NCI-H2107 treated with DMSO at 0.1 percent for 48 hours (cell line): ENCODE data around the gene TREM1.
"Not testable (repeated sequence)": the region's sequence is repeated elsewhere in the genome, so short reads cannot be mapped to it uniquely, and the experiment has no call there.

ENCODE experiments used
- DNase-seq: peaks from one replicate; lab custom pipeline; 2025; ENCODE audit not compliant: unreplicated experiment; lab: John Stamatoyannopoulos, UW

TREM1 gene

DNA sequence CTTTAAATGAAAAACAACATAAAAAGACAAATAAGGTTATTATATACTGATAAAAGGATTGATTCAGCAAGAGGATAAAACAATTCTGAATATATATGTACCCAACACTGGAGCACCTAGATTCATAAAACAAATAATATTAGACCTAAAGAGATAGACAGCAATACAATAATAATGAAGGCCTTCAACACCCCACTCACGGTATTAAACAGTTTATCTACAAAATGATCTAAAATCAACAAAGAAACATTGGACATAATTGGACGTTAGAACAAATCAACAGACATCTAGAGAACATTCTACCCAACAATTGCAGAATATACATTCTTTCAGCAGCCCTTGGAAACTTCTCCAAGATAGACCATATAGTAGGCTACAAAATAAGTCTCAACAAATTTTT is 24.1 kb downstream of the TREM1 start:
- DNase-seq, result no peak

DNA sequence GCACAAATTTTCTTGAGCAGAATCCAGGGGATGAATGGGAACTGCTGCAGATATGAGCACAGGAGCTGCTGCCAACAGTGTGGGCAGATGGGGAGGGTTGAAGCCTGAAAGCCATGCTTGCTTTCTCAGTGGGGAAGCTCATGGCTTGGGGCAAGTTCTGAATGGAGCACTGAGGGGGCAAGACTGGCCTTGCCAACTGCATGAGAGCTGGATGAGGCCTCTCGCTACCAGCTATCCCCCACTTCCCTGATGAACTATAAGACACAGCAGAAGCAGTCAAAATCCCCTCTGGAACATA is 28.3 kb downstream of the TREM1 start:
- no peak for DNase-seq

DNA sequence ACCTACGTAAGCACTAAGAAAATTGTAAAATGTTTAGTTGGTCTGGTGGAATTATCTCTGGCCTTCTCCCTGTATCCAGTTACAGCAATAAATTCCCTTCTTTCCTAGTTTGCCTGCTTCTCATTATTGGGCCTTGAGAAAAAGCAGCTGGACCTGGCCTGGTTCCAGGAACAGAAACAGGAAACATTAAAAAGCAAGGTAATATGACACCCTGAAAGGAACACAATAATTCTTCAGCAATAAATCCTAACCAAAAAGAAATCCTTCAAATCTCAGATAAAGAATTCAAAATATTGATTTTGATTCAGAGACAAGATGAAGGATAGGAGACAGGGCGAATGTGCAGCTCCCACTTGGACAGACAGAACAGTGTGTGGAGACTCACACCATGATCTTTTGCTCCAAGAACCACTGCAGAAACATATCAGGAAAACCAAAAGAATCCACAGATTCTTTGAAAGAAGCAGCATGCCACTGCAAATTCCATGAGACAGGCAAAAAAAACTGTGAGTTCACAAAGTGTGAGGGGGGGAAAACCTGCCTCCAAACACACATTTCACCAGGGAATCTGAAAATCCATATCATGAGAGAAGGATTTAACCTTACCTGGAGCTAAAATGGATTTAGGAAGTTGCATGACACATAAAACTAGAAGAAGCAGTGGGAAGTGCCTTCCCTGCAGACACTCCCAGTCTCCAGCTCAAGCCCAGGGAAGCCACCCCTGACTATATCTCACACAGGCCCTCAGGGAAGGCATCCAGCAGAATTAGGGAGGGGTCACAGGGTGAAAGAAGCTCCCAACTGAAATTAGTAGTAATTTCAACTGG is 28.9 kb downstream of the TREM1 start:
- DNase-seq, result peak; percentile 3

DNA sequence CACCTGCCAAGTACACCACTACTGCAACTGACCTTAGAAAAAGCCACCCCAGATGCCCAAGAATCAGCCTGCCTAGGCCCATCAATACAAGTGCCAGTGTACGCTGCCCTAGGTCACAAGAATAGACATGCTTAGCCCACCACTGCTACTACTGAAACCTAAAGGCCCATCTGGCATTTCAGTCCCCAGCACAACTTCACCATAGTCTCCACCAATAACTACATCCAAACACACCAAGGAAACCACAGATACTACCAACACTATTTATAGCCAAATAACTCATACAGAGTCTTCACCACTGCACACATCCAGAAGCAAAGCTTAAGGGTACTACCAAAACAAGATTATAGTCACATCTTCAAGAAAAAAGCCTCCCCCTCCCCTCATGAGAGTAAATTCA is 30.1 kb downstream of the TREM1 start:
- no peak for DNase-seq

DNA sequence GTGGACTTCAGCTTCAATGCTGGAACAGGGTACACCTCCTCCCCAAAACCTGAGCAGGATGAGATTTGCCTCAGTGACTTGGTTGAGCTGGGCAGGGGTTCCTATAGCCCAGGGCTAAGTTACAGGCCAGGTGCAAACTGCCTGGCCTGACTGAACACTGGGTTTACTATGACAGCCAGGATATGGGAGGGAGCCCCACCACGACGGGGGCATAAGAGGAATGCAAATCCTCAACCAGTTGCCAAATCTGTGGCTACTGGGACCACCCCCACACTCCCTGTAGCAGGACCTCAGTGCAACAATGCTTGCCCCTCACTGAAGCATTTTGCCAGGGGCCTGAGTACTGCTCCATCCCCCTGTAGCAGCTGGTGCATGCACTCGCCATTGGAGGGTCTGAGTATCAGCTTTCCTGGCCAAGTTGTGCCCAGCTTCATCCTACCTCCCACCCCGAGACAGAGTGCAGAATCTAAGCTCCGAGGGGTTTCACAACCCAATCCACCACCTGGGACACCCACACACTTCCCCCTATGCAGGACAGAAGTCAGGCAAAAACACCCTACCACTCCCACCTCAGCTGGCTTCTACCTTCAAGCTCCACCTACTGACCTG is 30.7 kb downstream of the TREM1 start:
- no peak for DNase-seq

DNA sequence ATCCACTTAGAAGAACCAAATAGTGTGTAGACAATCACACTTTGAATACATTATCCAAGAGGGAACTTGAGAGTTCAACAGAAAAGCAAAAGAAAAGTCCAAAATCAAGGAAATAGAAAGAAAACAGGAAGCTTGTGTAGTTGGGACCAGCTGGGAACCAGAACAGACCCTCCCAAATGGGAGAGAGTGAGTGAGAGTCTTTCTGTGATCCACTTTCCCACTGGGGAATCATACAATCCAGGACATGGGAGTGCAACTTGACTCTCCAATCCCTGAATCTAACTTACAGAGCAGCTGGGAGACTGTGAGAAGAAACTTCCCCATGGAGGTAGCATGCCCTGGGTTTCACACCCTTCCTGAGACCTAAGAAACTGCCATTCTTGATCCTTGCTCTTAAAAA is 31.4 kb downstream of the TREM1 start:
- DNase-seq, result no peak

DNA sequence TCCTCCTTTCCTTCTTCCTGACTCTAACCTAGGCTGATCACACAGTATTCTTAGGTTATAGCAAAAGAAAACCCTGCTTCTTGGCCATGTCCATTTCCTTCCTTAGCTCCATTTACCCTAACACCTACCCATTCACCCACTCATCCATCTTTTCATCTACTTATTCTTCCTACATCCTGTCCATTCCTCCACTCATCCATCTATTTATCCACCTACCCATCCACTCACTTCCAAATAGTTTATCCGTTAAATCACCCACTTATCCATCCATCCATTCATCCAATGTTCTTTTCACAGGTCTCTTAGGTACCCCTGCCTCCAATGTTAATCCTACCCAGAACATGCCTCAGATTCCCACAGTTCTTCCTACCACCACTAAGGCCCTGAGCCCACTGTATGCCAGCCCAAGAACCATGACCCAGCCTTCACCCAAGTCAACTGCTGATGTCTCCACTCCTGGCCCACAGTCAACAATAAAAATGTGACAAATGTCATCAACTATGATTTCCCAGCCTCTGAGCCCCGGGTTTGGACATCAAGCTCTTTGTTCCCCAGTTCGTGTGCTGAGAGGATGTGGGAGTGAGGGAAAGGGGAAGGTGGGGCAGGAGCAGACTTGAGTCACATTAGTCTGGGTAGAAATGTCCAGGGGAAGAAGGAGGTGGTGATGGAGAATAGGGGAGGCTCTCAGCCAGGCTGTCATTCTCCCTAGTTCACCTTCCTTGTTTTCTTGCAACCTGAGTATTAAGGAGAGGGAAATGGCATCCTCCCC is 33.9 kb downstream of the TREM1 start:
- no peak for DNase-seq

DNA sequence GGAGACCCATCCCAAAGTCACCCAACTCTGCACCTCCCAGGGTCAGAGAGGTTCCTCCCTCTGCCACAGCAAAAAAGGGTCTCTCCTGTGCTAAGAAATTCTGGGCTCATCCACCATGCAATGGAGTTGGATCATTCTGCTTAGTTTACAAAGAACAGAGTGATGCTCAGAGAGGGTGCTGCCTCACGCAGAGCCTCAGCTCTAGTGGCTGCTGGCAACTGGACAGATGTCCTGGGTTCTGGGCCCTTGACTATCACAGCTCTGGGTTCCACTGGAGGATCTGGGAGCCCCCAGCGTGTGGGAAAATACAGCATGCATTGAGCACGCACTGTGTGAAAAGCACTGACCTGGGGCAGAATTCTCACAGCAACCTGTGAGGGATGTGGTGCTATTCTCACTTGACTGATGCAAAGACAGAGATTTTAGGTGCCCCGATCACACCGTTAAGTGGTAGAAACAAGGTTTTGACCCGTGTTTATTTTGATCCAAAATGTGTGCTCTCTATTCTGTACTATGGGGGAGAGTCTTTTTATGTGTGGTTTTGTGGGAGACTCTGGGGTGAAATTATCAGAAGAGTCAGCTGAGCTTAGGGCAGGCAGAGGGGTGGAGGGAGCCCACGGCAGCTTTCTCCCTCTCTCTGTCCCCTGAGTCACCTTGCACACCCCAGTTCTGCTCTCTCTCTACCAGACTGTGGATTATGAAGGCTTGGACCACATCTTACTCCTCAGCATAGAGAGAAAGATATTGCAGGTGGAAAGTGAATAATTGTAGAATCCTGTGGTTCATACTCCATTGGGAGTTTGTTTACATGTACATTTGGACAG is 38.4 kb downstream of the TREM1 start:
- DNase-seq, result no peak

DNA sequence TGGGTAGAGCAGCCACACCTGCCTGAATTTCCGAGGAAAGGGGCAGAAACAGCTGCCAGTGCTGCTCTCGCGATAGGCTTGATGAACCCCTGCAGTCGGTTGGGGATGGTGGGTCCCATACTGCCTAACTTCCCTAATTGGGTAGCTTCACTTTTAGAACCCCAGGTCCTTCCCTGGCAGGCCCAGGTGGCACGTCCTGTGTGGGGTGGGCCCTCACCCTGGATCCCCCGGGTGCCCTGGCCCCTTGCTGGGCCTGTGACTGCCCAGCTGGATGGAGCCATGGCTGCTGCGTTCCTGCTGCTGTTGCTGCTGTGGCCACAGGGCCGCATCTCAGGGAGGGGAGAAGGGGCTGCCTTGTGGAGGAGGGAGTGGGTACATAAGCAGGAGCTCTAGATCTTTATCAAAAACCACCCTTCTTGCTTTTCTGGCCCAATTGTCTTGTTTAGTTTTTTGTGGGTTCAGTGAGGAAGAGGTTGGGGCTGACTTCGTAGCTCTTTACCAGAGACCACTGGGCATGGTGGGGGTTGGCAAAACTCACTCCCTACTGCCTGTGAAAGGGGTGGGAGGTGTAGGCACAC is 39.1 kb downstream of the TREM1 start:
- DNase-seq, result no peak

DNA sequence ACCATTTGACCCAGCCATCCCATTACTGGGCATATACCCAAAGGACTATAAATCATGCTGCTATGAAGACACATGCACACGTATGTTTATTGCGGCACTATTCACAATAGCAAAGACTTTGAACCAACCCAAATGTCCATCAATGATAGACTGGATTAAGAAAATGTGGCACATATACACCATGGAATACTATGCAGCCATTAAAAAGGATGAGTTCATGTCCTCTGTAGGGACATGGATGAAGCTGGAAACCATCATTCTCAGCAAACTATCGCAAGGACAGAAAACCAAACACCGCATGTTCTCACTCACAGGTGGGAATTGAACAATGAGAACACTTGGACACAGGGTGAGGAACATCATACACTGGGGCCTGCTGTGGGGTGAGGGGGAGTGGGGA is 40.0 kb downstream of the TREM1 start:
- not testable (repeated sequence) for DNase-seq

DNA sequence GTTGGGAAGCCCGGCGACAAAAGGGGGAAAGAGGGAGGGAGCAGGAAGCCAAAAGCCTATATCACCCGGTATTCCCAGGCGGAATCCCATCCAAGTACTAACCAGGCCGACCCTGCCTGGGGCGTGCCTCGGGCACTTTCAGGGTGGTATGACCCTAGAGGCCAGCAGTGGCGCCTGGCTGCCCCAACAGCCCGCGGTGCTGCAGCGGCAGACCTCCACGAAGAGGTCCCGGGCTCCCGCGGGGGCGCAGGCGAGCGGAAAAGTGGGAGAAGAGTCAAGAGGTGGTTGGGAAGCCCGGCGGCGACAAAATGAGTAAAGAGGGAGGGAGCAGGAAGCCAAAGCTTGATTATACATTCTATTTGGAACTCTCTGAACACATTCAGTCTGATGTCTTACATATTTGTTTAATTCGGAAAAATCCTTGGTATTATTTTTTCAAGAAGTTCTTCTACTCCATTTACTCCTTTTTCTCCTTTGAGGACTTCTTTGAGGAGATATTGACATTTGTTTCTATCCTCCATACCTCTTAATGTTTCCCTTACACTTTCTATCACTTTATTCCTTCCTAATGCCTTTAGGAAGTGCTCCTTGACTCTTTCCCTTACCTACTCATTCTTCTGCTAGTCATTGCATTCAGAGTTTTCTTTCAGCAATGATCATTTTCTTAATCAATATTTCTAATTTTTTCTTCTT is 46.9 kb downstream of the TREM1 start:
- no peak for DNase-seq

DNA sequence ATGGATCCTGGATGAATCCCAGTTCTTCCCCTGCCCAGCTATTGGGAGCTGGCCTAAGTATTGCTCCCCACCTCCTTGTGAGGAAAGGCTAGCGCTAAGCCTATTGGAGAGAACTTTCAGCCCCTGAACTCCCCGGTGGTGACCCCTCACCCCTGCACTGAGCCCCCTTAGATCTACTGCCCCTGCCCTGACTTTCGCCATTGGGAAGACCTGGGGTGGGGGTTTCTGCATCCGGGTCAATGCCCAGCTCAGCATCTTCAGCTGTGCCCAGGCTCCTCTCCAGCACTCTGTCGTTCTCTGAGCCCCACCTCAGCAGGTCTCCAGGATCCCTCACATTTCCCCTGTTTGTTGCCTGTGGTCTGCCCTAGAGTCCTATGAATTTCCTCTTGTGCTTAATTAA is 49.4 kb downstream of the TREM1 start:
- DNase-seq, result no peak

DNA sequence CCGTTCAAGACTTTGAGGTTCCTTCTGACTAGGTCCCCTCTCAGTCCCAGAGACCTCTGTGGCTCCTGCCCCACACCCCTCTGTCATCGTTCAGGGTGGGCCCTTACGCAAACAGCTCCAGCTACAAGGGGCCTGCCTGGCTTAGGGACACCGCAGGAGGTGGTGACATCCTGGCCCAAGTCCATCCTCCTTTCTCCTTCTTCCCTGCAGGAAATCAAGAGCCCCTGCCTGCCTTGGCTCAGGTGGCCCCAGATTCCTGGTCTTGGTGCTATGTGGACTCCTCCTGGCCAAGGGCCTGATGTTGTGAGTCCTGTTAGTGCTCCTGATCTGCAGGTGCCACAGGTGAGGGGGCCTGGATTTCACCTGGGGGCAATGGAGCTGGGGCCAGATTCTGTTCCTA is 50.2 kb downstream of the TREM1 start:
- DNase-seq, result no peak

DNA sequence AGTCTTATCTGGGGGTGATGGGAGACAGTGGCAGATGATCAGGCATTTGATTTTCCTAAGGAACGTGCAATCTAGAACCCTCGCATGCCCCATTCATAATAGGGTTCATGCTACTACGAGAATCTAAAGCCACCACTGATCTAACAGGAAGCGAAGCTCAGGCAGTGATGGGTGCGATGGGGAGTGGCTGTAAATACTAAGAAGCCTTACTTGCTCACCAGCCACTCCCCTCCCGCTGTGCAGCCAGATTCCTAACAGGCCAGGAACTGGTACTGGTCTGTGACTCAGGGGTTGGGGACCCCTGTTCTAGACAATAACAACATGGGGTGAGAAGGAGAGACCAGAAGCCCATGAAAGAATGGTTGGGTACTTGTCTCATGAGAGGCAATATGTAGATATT is 53.8 kb downstream of the TREM1 start:
- DNase-seq, result no peak

DNA sequence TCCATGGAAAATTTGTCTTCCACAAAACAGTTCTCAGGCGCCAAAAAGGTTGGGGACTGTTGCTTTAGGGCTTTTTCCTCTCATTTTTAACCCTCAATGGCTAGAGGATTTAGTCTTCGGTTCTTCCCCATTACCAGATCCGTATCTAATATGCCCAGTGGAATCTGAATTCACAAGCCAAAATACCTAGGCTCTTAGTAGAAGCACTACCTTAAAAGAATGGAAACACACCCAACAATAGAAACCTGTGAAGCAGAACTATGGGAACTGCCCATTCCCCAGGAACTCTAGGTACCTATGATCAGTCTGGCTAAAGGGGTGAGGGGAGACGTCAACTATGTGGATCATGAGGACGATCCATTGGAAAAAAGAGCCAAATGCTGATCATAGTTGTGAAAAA is 55.2 kb downstream of the TREM1 start:
- DNase-seq, result no peak

DNA sequence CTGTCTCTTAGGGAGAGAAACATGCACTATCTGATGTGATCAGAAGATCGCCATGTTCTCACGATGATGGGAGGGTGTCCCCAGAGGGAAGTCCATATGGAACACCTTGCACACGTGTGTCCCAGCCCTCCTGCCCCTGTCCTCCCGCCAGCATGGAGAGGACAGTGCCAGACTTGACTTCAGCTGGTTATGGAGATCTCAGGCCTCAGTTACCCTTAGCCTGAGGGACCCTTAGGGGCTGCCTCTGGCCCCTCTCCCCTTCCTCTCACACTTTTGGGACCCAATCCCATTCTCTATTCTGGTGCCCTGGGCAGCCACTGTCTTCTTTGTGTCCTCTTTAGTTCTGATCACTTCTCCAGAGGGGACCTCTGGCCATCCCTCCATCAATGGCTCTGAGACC is 56.8 kb downstream of the TREM1 start:
- DNase-seq, result no peak

DNA sequence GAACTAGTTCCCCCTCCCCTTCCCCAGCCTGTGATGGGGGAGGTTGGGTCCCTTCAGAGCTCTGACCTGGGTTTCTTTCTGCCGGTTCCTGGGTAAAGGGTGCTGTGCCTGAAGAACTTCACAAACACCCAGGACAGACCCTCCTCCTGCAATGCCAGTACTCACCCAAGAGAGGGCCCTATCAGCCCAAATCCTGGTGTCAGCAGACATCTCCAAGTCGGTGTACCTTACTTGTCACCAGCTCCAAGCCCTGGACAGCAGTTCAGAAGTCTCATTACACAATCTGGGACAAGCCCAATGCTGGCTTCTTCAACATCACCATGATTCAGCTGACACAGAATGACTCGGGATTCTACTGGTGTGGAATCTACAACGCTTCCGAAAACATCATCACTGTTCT is 57.9 kb downstream of the TREM1 start:
- DNase-seq, result no peak

DNA sequence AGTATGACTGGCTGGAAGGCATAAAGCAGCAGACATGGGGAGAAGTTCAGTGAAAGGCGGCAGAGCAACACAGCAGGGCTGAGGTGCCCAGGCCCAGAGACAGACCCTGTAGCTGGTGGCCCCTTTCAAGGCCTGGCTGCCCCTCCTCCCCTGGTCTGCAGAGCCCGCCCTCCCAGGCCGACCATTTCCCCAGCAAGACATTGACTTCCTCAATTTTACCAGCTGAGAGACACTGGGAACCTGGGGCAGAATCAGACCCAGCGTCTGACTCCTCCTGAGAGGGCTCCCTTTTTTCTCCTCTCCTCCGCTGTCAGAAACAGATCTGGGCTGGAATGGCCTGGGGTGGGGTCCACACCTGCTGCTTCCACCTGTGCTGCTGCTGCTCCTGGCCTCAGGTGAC is 58.4 kb downstream of the TREM1 start, which contains the start of gene TREML4:
TREML4 (plus strand) TSS at position 254 of the 400 bp plus-strand sequence; CDS start at position 333, 79 bp downstream.
- no peak for DNase-seq

DNA sequence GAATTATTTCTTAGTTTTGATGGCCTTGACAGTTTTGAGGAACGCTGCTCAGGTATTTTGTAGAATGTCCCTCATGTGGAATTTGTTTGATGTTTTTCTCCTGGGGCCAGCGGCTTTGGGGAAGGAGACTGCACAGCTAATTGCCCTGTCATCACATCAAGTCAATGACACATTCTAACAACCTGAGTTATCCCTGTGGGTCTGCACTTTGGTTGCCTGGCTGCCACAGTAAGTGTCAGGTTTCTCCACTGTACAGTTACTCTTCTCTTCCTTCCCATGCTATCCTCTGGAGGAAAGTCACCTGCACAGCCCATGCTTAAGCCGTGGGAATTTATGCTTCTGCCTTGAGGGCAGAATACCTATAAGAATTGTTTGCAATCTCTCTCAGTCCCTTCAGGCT is 59.7 kb downstream of the TREM1 start:
- peak; percentile 26 for DNase-seq

DNA sequence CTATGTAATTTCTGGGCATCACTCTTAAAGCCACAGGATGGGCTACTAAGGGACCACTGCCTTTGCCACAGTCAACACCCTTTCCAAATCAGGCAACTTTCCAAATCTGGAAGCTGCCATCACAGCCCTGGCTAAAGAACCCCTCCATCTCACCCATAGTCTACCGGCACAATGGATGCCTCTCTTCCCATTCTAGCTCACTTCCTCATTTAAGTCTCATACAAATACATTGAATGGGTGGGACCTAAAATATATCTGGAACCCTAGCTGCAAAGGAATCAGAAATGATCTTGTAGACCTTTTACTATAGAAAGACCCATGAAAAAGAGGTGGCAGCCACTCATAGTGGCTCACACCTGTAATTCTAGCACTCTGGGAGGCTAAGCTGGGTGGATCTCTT is 61.7 kb downstream of the TREM1 start:
- DNase-seq, result no peak
